Esophagus squamous epithelium (tissue), 4 donors: ENCODE data around the gene AEBP2.

Source experiments
- CTCF ChIP-seq, 6 experiments: fragments of 450-650 bp in 4 of 6; fragments of 200-600 bp in 2 of 6; sonication (generic) in 2 of 6; IDR thresholded peaks; one replicate each; pipeline ENCODE4 v1.5.1; 2016 to 2019; ENCODE audit warnings: antibody characterized with exemption in 6 of 6, mild to moderate bottlenecking in 4 of 6, moderate library complexity in 4 of 6
- POLR2A ChIP-seq, 4 donors: fragments of 450-650 bp; IDR thresholded peaks; one replicate each; pipeline ENCODE4 v1.6.1; 2017; ENCODE audit warnings: antibody characterized with exemption in 4 of 4, mild to moderate bottlenecking in 4 of 4, moderate library complexity in 3 of 4

GRCh38 chr12:19507823-19508222, 68.5 kb downstream of the AEBP2 start:
- peak in 2 of 6 experiments; percentile 12 to 29 for TF ChIP-seq CTCF (IDR thresholded peaks at IDR 0.05)
- TF ChIP-seq POLR2A (IDR thresholded peaks at IDR 0.05), result no peak
